GM23338 (cell line): ENCODE measurements around the gene RNU1-2. TPM values are rescaled to one million over a fixed set of nuclear protein-coding genes. Genes with fewer than 3 reads are reported as not detected.
A peak's percentile ranks its signal among the peaks of the same experiment; 100 is the strongest.

Experiments
- JUNB ChIP-seq: IDR thresholded peaks from one replicate; pipeline ENCODE4 v1.6.1; 2016; ENCODE audit warnings: antibody characterized with exemption; ENCODE audit not compliant: unreplicated experiment
- polyA plus RNA-seq: library from polyadenylated mRNA; unstranded; fragments of >200 nt; fragmentation: Nextera tagmentation; extraction: Ambion mirVana; gene quantifications from 2 replicates; pipeline ENCODE4 v1.2.1, GENCODE V29; 2016
- total RNA-seq: library from RNA; depleted of rRNA; stranded (reverse); fragments of >200 nt; shearing (Covaris generic); gene quantifications from 2 replicates; pipeline ENCODE4 v1.2.3, GENCODE V29; 2014
- TF ChIP-seq, protein P1 (sequence below): fragments of 250-450 bp; sonication (Bioruptor Pico); IDR thresholded peaks from 2 replicates; pipeline ENCODE4 v1.5.0; 2020; ENCODE audit warnings: mild to moderate bottlenecking, moderate library complexity
- TF ChIP-seq, protein P2 (sequence below): IDR thresholded peaks from one replicate; pipeline ENCODE4 v1.6.1; 2018; ENCODE audit warnings: antibody characterized with exemption; ENCODE audit not compliant: unreplicated experiment

The RNU1-2 gene
- total and polyA plus RNA-seq, 2 experiments from 2014 or later, result not detected

GRCh38 chr1:16905110-16905867 lies 9.5 kb downstream of the RNU1-2 start (continued):
- TF ChIP-seq, protein P1, sequence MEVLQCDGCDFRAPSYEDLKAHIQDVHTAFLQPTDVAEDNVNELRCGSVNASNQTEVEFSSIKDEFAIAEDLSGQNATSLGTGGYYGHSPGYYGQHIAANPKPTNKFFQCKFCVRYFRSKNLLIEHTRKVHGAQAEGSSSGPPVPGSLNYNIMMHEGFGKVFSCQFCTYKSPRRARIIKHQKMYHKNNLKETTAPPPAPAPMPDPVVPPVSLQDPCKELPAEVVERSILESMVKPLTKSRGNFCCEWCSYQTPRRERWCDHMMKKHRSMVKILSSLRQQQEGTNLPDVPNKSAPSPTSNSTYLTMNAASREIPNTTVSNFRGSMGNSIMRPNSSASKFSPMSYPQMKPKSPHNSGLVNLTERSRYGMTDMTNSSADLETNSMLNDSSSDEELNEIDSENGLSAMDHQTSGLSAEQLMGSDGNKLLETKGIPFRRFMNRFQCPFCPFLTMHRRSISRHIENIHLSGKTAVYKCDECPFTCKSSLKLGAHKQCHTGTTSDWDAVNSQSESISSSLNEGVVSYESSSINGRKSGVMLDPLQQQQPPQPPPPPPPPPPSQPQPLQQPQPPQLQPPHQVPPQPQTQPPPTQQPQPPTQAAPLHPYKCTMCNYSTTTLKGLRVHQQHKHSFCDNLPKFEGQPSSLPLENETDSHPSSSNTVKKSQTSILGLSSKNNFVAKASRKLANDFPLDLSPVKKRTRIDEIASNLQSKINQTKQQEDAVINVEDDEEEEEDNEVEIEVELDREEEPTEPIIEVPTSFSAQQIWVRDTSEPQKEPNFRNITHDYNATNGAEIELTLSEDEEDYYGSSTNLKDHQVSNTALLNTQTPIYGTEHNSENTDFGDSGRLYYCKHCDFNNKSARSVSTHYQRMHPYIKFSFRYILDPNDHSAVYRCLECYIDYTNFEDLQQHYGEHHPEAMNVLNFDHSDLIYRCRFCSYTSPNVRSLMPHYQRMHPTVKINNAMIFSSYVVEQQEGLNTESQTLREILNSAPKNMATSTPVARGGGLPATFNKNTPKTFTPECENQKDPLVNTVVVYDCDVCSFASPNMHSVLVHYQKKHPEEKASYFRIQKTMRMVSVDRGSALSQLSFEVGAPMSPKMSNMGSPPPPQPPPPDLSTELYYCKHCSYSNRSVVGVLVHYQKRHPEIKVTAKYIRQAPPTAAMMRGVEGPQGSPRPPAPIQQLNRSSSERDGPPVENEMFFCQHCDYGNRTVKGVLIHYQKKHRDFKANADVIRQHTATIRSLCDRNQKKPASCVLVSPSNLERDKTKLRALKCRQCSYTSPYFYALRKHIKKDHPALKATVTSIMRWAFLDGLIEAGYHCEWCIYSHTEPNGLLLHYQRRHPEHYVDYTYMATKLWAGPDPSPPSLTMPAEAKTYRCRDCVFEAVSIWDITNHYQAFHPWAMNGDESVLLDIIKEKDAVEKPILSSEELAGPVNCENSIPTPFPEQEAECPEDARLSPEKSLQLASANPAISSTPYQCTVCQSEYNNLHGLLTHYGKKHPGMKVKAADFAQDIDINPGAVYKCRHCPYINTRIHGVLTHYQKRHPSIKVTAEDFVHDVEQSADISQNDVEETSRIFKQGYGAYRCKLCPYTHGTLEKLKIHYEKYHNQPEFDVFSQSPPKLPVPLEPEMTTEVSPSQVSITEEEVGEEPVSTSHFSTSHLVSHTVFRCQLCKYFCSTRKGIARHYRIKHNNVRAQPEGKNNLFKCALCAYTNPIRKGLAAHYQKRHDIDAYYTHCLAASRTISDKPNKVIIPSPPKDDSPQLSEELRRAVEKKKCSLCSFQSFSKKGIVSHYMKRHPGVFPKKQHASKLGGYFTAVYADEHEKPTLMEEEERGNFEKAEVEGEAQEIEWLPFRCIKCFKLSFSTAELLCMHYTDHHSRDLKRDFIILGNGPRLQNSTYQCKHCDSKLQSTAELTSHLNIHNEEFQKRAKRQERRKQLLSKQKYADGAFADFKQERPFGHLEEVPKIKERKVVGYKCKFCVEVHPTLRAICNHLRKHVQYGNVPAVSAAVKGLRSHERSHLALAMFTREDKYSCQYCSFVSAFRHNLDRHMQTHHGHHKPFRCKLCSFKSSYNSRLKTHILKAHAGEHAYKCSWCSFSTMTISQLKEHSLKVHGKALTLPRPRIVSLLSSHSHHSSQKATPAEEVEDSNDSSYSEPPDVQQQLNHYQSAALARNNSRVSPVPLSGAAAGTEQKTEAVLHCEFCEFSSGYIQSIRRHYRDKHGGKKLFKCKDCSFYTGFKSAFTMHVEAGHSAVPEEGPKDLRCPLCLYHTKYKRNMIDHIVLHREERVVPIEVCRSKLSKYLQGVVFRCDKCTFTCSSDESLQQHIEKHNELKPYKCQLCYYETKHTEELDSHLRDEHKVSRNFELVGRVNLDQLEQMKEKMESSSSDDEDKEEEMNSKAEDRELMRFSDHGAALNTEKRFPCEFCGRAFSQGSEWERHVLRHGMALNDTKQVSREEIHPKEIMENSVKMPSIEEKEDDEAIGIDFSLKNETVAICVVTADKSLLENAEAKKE (CRISPR knock-in tag), result peak; percentile 57
- no peak for TF ChIP-seq JUNB
- TF ChIP-seq, protein P2, sequence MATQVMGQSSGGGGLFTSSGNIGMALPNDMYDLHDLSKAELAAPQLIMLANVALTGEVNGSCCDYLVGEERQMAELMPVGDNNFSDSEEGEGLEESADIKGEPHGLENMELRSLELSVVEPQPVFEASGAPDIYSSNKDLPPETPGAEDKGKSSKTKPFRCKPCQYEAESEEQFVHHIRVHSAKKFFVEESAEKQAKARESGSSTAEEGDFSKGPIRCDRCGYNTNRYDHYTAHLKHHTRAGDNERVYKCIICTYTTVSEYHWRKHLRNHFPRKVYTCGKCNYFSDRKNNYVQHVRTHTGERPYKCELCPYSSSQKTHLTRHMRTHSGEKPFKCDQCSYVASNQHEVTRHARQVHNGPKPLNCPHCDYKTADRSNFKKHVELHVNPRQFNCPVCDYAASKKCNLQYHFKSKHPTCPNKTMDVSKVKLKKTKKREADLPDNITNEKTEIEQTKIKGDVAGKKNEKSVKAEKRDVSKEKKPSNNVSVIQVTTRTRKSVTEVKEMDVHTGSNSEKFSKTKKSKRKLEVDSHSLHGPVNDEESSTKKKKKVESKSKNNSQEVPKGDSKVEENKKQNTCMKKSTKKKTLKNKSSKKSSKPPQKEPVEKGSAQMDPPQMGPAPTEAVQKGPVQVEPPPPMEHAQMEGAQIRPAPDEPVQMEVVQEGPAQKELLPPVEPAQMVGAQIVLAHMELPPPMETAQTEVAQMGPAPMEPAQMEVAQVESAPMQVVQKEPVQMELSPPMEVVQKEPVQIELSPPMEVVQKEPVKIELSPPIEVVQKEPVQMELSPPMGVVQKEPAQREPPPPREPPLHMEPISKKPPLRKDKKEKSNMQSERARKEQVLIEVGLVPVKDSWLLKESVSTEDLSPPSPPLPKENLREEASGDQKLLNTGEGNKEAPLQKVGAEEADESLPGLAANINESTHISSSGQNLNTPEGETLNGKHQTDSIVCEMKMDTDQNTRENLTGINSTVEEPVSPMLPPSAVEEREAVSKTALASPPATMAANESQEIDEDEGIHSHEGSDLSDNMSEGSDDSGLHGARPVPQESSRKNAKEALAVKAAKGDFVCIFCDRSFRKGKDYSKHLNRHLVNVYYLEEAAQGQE, result no peak
